Calu3 (cell line): ENCODE data around the gene EZR. TPM values are rescaled to one million over a fixed set of nuclear protein-coding genes. Genes with fewer than 3 reads are reported as not detected.
A peak's percentile ranks its signal among the peaks of the same experiment; 100 is the strongest.

Experiments
- BruUV-seq: library from RNA; stranded (reverse); fragments of 400-500 nt; replicated peaks from 2 replicates; lab custom pipeline; 2021; lab: Mats Ljungman, UMichigan
- CTCF ChIA-PET: fragments of 300-600 bp; sonication (Branson Sonifier 250); formaldehyde crosslinking; loops from one replicate; lab custom pipeline; 2022; ENCODE audit warnings: antibody characterized with exemption; lab: Charles Lee
- DNase-seq: peaks from one replicate; pipeline ENCODE4 v3.0.0; 2022
- H3K27ac Mint-ChIP-seq: one replicate; pipeline ENCODE4 v1.8.0; 2022; ENCODE audit warnings: mixed read lengths; ENCODE audit not compliant: unreplicated experiment
- H3K27me3 Mint-ChIP-seq: one replicate; pipeline ENCODE4 v1.8.0; 2022; ENCODE audit warnings: mixed read lengths; ENCODE audit not compliant: unreplicated experiment
- H3K36me3 Mint-ChIP-seq: one replicate; pipeline ENCODE4 v1.8.0; 2022; ENCODE audit warnings: mild to moderate bottlenecking, moderate library complexity, mixed read lengths; ENCODE audit not compliant: insufficient read depth, unreplicated experiment
- H3K4me1 Mint-ChIP-seq: one replicate; pipeline ENCODE4 v1.8.0; 2022; ENCODE audit warnings: mild to moderate bottlenecking, low read depth, mixed read lengths; ENCODE audit not compliant: unreplicated experiment
- H3K4me3 Mint-ChIP-seq: one replicate; pipeline ENCODE4 v1.8.0; 2022; ENCODE audit warnings: mild to moderate bottlenecking, low read depth, moderate library complexity, mixed read lengths; ENCODE audit not compliant: unreplicated experiment
- H3K9me3 Mint-ChIP-seq: one replicate; pipeline ENCODE4 v1.8.0; 2022; ENCODE audit warnings: low read depth, mixed read lengths; ENCODE audit not compliant: unreplicated experiment
- CTCF ChIP-seq: fragments of 200-600 bp; IDR thresholded peaks from one replicate; pipeline ENCODE4 v1.8.0; 2022; ENCODE audit warnings: antibody characterized with exemption; ENCODE audit not compliant: unreplicated experiment
- intact Hi-C: fragments of 100-400 bp; cut with micrococcal nuclease; formaldehyde crosslinking; loops from one replicate; pipeline ENCODE4 v1.10.0; 2022; ENCODE audit not compliant: unreplicated experiment
- total RNA-seq: library from RNA; stranded (reverse); gene quantifications from 2 replicates; pipeline ENCODE4 v1.2.3, GENCODE V29; 2022

EZR gene
- total RNA-seq, 1 experiment from 2014 or later = 935 TPM

GRCh38 chr6:158780988-158781691 lies 38.0 kb downstream of the EZR start:
- Mint-ChIP-seq H3K27ac (peak overlapping the region; percentile 92), H3K9me3 (no peaks in the 10 kb centered on the region), H3K27me3 (no peaks in the 10 kb centered on the region), H3K36me3 (peaks cover 100% of the 10 kb centered on the region), H3K4me3 (peak overlapping the region; percentile 44), H3K4me1 (peaks cover 90% of the 10 kb centered on the region)
- intact Hi-C loops = no loop called here
- peak; percentile 70 for DNase-seq
- CTCF ChIA-PET = interaction anchor here (0.7 to 1.1 kb wide), 2 partner anchors 9 to 77 kb away, joined by 3 read pairs; no protein-coding TSS in a partner anchor
- BruUV-seq = no TSS peak
- no peak for TF ChIP-seq CTCF

GRCh38 chr6:158780246-158780884 lies 38.8 kb downstream of the EZR start:
- intact Hi-C loops = no loop called here
- H3K9me3 Mint-ChIP-seq = no peaks in the 10 kb centered on the region
- no peak for DNase-seq
- TSS peak; percentile 1 for BruUV-seq
- no peak for TF ChIP-seq CTCF
- H3K36me3 Mint-ChIP-seq = peaks cover 100% of the 10 kb centered on the region
- peaks cover 91% of the 10 kb centered on the region for H3K4me1 Mint-ChIP-seq
- H3K4me3 Mint-ChIP-seq = peak overlapping the region; percentile 44
- CTCF ChIA-PET = interaction anchor here (1.0 to 1.1 kb wide), 2 partner anchors 8 to 28 kb away, joined by 3 read pairs; no protein-coding TSS in a partner anchor
- peak overlapping the region; percentile 92 for H3K27ac Mint-ChIP-seq
- no peaks in the 10 kb centered on the region for H3K27me3 Mint-ChIP-seq

GRCh38 chr6:158778005-158778527 lies 41.1 kb downstream of the EZR start:
- BruUV-seq = no TSS peak
- peaks cover 100% of the 10 kb centered on the region for H3K36me3 Mint-ChIP-seq
- no peak for DNase-seq
- no peaks in the 10 kb centered on the region for H3K27me3 Mint-ChIP-seq
- H3K4me1 Mint-ChIP-seq = peaks cover 88% of the 10 kb centered on the region
- no peaks in the 10 kb centered on the region for H3K9me3 Mint-ChIP-seq
- intact Hi-C loops = no loop called here
- no peak for TF ChIP-seq CTCF
- CTCF ChIA-PET = no interaction called here
- peak overlapping the region; percentile 51 for H3K4me3 Mint-ChIP-seq
- H3K27ac Mint-ChIP-seq = peak overlapping the region; percentile 57

- H3K27me3 Mint-ChIP-seq = no peaks in the 10 kb centered on the region
- CTCF ChIA-PET = no interaction called here
- no peak for DNase-seq
- intact Hi-C loops = no loop called here
- peak overlapping the region; percentile 51 for H3K4me3 Mint-ChIP-seq
- BruUV-seq = no TSS peak
- H3K36me3 Mint-ChIP-seq = peaks cover 100% of the 10 kb centered on the region
- no peak for TF ChIP-seq CTCF
- H3K9me3 Mint-ChIP-seq = no peaks in the 10 kb centered on the region
- H3K27ac Mint-ChIP-seq = peak overlapping the region; percentile 57
- peaks cover 89% of the 10 kb centered on the region for H3K4me1 Mint-ChIP-seq
These were observed 41.7 kb downstream of the EZR start for GRCh38 chr6:158777510-158777909.
